ENCODE results near the gene VPS37B.
"Not testable (repeated sequence)": the region's sequence is repeated elsewhere in the genome, so short reads cannot be mapped to it uniquely, and the experiment has no call there.

Gene VPS37B
- total RNA-seq = 32.5 to 118 reads per million in 2 donors

DNA sequence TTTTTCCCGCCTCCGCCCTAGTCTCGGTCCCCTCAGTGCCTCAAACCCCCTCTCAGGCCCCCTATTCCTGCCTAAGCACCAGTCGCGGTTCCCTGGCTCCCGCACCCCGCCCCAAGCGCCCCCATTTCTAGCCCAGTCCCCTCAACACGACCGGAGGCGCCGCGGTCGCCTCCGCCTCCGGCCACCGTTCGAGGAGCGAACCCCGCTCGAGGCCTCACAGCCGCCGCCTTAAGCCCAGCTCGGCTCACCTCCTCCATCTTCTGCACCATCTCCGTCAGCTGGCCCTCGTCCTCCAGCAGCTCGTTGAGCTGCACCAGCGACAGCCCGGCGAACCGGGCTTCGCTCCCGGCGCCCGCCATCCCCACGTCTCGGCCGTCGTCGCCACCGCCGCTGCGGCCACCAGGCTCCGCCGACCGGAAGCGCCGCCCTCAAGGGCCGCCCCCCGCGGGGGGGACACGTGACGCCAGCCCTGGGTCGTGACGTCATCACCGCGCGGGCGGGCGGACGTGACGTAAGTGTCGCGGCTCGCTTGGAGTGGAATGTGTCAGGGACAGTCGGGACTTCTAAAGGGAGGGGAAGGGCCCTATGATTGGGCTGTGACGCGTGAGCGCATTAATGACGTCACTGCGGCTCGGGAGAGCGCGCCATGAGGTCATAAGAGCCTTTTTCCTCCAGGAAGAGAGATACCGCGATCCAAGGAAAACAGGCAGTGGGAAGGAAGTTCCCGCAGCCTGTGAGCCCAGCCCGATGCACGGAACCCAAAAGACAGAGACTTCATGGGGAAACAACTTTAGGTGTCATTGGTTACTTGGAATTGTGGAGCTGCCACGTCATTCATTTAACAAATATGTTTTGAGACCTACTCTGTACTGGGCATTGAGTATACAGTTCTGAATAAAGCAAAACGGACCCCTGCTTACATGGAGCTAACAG is at the start of gene VPS37B:
VPS37B (minus strand) TSS at position 421 of the 933 bp plus-strand sequence; CDS start at position 359, 62 bp downstream.
- peak; percentile 72 to 93 (median 81) for DNase-seq

DNA sequence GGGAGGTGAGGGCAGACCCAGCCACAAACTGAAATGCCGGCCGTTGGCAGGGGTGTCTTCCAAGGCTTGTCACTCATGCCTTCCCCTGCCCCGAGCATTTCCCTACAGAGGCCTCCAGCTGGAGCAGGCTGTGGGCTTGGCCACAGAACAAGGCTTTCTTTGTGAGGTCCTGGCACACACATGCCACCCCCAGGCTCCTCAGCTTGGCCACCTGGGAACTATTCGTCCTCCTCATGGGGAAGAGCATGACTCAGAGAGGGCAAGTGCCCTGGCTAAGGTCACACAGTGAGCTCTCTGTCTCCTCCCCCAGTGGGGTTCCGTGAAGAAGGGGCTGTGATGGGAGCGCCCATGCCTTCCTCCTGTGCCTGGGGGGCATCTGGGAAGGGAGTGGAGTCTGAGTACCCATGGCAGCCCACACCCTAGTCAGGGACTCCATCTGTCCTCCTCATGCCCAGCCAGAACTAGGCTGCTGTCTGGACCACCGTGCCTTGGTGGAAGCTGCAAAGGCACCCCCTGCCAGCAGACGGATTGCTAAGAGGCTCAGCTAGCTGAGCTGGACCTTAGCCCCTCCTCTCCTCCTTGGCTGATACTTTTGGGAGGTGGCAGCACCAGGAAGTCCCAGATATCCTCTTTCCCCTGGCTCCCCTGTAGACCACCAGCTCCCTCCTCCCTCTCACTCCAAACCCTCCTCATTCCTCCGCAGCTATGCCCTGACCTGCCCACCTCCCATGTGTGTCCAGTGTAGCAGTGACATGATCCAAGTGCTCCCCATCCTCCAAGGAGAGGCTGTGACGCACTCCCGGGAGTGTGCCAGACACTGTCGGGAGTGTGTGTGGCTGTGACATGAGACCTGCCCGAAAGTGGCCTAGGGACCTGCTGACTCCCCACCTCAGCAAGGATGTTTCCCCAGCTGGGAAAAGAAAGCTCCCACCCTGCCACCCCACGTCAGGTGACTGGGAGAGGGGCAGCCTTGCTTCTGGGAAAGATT is 49.0 kb upstream of the VPS37B start:
- DNase-seq = no peak

DNA sequence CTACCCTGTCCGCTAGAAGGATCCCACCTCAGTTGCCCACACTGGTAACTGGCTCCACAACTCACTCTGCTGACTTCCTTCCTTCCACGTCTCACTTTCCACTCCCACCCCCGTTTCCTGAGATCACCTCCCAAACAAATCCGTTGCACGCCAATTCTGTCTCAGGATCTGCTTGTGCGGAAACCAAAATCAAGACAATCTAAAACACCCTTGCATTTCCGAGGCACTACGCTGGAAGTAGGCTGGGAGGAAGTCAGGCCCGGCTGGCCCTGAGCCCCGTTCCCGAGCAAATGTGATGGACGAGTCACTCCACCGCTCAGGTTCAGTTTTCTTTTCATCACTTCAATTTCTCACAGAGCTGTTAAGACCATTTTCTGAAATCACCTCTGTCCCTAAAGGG is 47.3 kb upstream of the VPS37B start:
- DNase-seq = no peak

DNA sequence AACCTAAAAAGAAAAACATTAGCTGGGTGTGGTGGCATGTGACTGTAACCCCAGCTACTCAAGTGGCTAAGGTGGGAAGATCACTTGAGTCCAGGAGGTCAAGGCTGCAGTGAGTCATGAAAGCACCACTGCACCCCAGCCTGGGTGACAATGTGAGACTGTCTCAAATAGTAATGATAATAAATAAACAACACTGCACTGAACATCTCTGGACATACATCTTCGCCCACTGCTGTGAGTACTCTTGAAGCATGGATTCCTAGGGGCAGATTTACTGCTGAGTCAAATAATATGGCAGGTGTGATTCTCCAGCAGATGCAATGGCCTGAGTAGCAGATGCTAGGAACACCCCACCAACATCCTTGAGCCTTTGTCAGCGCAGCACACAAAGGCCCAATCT is 46.7 kb upstream of the VPS37B start:
- DNase-seq = no peak

DNA sequence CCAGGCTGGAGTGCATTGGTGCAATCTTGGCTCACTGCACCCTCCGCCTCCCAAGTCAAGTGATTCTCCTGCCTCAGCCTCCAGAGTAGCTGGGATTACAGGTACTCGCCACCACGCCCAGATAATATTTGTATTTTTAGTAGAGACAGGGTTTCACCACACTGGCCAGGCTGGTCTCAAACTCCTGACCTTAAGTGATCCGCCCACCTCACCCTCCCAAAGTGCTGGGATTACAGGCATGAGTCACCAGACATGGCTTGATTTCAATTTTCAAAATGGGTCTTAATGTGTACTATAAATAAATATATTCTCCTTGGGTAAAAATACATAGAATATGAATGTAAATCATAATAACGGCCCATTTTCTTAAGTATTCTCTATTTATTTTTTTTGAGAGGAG is 45.4 kb upstream of the VPS37B start:
- not testable (repeated sequence) for DNase-seq

- no peak for DNase-seq
These were observed 43.2 kb upstream of the VPS37B start for GRCh38 chr12:122939125-122939524.

- no peak for DNase-seq
These were observed 41.7 kb upstream of the VPS37B start for GRCh38 chr12:122937622-122938091.

DNA sequence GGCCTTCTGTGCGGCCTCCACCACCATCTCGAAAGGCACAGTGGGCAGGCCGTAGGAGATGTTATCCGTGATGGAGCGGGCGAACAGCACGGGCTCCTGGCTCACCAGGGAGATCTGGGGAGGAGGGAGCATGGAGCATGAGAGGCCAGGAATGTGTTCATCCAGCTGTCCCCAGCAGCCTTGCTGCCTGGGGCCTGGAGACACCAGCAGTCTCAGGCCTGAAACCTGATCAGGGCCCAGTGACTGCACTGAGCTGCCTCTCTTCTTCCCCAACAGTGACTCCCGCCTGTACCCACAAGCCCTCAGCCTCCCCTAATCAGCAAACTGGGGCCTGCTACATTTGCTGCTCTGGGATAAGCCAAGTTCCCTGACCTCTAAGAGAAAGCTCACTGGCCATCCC is 39.4 kb upstream of the VPS37B start:
- no peak for DNase-seq

DNA sequence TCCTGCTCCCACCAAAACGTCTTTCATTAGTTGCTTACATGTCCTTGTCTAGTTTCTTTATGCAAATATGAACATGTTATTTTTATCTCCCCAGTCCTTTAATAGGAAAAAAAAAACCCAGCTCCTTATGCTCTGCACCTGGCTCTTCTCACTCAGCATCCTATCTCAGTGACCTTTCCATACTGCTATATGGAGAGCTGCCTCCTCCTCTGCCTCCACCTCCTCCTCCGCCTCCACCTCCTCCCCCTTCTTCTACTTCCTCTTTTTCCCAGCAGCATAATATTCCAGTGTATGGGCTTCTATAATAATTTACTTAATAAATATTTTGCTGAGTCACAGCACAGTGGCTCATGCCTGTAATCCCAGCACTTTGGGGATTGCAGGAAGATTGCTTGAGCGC is 38.8 kb upstream of the VPS37B start:
- DNase-seq = no peak

- DNase-seq = no peak
These were observed 36.3 kb upstream of the VPS37B start for GRCh38 chr12:122932207-122932606.

DNA sequence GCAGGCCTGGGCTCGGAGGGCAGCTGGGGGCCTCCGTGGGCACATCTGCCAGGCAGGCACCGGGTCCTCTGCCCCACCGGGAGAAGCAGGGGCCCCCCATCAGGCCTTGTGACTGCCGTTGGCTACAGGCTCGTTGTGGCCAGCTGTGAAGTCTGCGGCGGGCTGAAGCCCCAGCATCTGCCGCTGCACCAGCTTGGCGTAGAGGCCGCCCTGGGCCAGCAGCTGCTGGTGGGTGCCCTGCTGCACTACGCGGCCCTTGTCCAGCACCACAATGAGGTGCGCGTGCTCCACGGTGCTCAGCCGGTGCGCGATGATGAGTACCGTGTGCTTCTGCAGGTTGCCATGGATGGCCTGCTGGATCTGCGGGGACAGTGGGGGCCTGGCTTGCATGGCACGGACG is 33.9 kb upstream of the VPS37B start:
- no peak for DNase-seq

GRCh38 chr12:122929148-122929538 is 33.2 kb upstream of the VPS37B start:
- DNase-seq = no peak

DNA sequence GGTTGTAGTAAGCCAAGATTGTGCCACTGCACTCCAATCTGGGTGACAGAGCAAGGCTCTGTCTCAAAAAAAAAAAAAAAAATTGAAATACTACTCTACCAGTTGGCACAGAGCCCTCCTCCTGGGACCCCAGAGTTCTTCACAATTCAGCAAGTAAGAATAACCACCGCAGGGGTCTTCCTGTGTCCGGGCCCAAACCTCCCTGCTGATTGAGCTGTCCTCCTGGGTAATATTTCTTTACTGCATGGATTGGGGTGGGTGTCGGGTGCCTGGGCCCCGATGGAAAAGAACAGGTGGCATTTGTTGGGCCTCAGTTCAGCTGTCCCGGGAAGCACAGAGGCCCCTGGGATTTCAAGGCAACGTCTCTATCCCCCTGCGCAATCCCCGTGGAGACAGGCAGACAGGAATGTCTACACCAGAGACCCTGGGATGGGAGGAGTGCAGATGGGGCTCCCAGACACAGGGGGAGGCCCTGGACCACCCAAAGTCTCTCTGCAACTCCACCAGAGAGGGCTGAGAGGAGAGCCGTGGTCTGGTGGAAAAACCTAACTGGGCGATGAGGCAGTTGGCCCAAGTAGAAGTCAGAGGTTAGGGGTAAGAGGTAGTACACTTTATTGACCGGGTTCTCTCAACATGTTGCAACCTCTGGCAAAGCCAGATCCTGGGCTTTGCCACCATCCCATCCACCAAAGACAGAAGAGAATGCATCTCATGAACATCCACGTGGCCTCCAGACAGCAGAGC is 32.7 kb upstream of the VPS37B start:
- DNase-seq = no peak

DNA sequence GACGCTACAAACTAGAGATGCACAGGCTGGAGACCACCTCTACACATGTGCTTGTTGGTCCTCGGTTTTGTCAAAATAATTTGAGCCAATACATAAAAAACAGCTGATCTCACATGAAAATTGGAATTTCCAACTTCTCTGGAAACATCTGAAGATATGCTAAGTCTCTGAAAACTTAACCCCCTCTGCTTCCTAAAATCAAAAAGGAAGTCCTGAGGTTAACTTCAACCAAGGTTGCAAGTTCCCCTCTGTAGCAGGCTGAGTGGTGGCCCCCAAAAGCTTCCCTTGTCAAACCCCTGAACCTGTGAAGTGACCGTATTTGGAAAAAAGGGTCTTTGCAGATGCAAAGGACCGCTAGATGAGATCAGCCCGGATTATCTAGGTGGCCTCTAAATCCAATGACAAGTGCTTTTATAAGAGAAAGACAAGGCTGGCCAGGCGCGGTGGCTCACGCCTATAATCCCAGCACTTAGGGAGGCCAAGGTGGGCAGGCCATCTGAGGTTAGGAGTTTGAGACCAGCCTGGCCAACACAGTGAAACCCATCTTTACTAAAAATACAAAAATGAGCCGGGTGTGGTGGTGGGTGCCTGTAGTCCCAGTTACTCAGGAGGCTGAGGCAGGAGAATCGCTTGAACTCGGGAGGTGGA is 32.0 kb upstream of the VPS37B start:
- DNase-seq = no peak

- no peak for DNase-seq
These were observed 26.0 kb upstream of the VPS37B start for GRCh38 chr12:122921917-122922316.

DNA sequence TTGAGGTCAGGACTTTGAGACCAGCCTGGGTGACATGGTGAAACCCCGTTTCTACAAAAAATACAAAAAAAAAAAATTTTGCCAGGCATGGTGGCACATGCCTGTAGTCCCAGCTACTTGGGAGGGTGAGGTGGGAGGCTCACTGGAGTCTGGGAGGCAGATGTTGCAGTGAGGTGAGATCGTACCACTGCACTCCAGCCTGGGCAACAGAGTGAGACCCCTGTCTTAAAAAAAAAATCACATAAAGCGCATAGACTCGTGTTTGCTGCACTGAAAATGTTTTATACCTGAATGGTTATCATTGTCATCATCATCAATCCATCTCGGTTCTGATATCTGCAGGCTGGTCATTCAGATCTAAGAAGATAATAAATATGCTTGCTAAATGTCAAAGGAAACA is 24.8 kb upstream of the VPS37B start:
- DNase-seq = no peak

DNA sequence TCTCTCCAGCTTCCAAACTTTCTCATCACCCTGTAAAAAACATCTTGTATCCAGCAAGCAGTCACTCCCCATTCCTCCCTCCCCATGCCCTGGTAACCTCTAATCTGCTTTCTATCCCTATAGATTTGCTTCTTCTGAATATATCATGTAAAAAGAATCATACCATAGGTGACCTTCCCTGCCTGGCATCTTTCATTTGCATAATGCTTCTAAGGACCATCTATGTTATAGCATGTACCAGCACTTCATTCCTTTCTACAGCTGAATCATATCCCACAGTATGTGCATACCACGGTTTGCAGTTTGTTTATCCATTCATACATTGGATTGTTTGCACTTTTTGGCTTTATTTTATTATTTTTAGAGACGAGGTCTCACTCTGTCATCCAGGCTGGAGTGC is 22.9 kb upstream of the VPS37B start:
- no peak for DNase-seq

DNA sequence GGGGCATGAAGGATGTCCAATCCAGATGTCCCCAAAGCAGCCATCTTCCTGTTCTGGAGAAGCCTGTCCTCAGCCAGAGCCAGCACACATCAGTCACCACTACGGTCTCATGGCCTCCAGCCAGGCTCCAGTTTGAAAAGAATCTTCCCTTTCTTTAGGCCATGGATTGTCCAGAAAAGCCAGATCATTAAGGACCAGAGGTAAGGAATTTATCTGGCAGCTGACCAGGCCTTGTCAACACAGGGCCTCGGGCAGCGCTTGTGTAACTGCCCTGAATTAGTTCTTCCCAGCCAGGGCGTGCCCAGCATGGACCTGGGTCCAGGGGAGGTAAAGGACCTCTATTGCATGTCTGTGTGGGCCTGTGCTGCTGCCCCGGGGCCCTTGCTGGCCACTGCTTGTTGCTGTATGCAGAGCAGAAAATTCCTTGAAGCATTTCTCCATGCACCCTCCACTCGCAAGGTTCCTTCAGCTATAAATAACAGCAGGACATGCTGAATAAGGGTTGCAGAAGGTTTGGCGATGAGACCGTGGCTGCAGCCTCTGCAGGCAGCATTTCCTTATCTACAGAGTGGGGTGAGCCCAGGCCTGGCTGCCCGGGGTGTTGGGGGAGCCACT is 21.7 kb upstream of the VPS37B start:
- no peak for DNase-seq

DNA sequence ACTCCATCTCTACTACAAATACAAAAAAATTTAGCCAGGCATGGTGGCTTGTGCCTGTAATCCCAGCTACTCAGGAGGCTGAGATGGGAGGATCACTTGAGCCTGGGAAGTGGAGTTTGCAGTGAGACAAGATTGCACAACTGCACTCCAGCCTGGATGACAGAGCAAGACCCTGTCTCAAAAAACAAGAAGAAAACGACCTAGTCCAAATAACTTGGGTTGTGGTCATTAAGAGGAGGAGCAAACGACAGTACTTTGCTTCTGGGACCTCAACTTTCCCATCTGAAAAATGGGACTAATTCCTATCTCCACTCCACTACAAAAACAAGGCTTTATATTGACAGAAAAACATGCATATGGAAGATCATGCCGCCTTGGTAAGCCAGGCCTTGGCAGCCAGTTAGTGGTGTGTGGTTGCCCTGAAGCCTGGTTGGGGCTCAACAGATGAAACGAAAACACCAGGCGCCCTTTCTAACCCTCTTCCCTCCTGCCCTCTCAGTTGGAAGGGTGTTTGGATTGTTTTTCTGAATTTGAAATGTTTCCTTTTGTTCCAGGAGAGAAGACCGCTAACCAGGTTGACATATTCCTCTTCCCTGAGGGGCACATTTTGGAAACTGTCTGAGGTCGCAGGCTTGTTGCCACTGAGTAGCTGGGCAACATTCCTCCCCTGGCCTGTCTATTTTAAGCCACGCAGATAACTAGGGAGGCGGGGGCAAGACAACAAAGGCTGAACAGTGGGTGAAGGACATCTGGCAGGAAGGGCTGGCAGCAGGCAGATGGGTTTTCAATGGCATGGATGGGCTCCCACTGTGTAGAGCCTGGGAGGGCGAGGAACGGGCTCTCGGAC is 13.7 kb upstream of the VPS37B start:
- no peak for DNase-seq

DNA sequence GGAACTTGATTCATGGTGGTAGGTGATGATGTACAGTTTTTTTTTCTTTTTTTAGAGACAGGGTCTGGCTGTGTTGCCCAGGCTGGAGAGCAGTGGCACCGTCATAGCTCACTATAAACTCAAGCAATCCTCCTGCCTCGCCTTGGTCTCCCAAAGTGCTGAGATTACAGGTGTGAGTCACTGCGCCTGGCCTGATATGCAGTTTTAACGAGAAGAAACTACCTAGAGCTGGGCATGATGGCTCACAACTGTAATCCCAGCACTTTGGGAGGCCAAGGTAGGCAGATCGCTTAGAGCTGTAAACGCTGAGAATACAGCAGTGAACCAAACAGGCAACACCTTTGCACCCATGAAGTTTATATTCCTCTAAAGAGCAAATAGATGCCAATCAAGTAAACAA is 13.0 kb upstream of the VPS37B start:
- DNase-seq = no peak

DNA sequence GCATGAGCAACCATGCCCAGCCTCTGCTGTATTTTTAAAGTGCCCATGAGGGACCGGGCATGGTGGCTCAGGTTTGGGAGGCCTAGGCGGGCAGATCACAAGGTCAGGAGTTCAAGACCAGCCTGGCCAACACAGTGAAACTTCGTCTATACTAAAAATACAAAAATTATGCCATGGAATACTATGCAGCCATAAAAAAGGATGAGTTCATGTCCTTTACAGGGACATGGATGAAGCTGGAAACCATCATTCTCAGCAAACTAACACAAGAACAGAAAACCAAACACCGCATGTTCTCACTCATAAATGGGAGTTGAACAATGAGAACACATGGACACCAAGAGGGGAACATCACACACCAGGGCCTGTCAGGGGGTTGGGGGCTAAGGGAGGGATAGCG is 9.3 kb upstream of the VPS37B start:
- not testable (repeated sequence) for DNase-seq
